PC-9 (cell line): ENCODE data around the gene UNC5C. TPM values are rescaled to one million over a fixed set of nuclear protein-coding genes. Genes with fewer than 3 reads are reported as not detected.

Source experiments
- Bru-seq: library from RNA; stranded (reverse); fragments of 400-500 nt; gene quantifications from one replicate; lab custom pipeline; 2021; lab: Mats Ljungman, UMichigan
- BruChase-seq, 2 experiments: library from RNA; stranded (reverse); fragments of 400-500 nt; gene quantifications; one replicate each; lab custom pipeline; 2021; lab: Mats Ljungman, UMichigan
- BruUV-seq: library from RNA; stranded (reverse); fragments of 400-500 nt; replicated peaks from 2 replicates; lab custom pipeline; 2021; lab: Mats Ljungman, UMichigan
- CTCF ChIA-PET: fragments of 300-600 bp; sonication (Branson Sonifier 250); formaldehyde crosslinking; loops from one replicate; lab custom pipeline; 2022; ENCODE audit warnings: antibody characterized with exemption; lab: Charles Lee
- POLR2A ChIA-PET: fragments of 300-600 bp; sonication (Branson Sonifier 250); formaldehyde crosslinking; loops from one replicate; lab custom pipeline; 2022; ENCODE audit warnings: antibody characterized with exemption; ENCODE audit not compliant: unreplicated experiment; lab: Charles Lee
- DNase-seq, 2 experiments: peaks; one replicate each; pipeline versions ENCODE4 v3.0.0 to v3.0.0-alpha.2; 2015 to 2022; ENCODE audit warnings: mixed read lengths in 1 of 2
- H2AFZ ChIP-seq: fragments of 200-600 bp; sonication (generic); 2 replicates; pipeline ENCODE4 v1.8.1; 2017; ENCODE audit warnings: antibody characterized with exemption
- H3F3A ChIP-seq: fragments of 200-600 bp; sonication (generic); 2 replicates; pipeline ENCODE4 v1.8.1; 2017; ENCODE audit warnings: antibody characterized with exemption, mild to moderate bottlenecking, low read depth; ENCODE audit not compliant: insufficient read depth
- H3K27ac ChIP-seq: fragments of 200-600 bp; sonication (generic); 2 replicates; pipeline ENCODE4 v1.6.1; 2016; ENCODE audit warnings: mixed run types
- H3K27me3 ChIP-seq: fragments of 200-600 bp; sonication (generic); 2 replicates; pipeline ENCODE4 v1.6.1; 2016; ENCODE audit warnings: low read depth, mixed run types; ENCODE audit not compliant: insufficient read depth
- H3K36me3 ChIP-seq: fragments of 200-600 bp; sonication (generic); 2 replicates; pipeline ENCODE4 v1.6.1; 2016; ENCODE audit warnings: low read depth, mixed run types
- H3K4me1 ChIP-seq: fragments of 200-600 bp; sonication (generic); replicated peaks from 2 replicates; pipeline ENCODE4 v1.6.1; 2016; ENCODE audit warnings: mixed run types; ENCODE audit not compliant: insufficient read depth
- H3K4me2 ChIP-seq: fragments of 200-600 bp; sonication (generic); 2 replicates; pipeline ENCODE4 v1.6.1; 2017; ENCODE audit warnings: mixed run types
- H3K4me3 ChIP-seq: fragments of 200-600 bp; sonication (generic); 2 replicates; pipeline ENCODE4 v1.6.1; 2016; ENCODE audit warnings: mixed run types
- H3K79me2 ChIP-seq: fragments of 200-600 bp; sonication (generic); 2 replicates; pipeline ENCODE4 v1.6.1; 2017; ENCODE audit warnings: low read depth, mixed run types
- H3K9me2 ChIP-seq: fragments of 200-600 bp; sonication (generic); 2 replicates; pipeline ENCODE4 v1.8.1; 2017; ENCODE audit warnings: mild to moderate bottlenecking; ENCODE audit not compliant: insufficient read depth
- H3K9me3 ChIP-seq: fragments of 200-600 bp; sonication (generic); 2 replicates; pipeline ENCODE4 v1.8.1; 2016; ENCODE audit warnings: low read depth; ENCODE audit not compliant: insufficient read depth
- H4K20me1 ChIP-seq: fragments of 200-600 bp; sonication (generic); 2 replicates; pipeline ENCODE4 v1.8.1; 2017; ENCODE audit not compliant: insufficient read depth
- EZH2 ChIP-seq: fragments of 200-600 bp; sonication (generic); IDR thresholded peaks from 2 replicates; pipeline ENCODE4 v1.8.0; 2017; ENCODE audit warnings: antibody characterized with exemption, low read depth
- intact Hi-C: fragments of 100-400 bp; cut with micrococcal nuclease; formaldehyde crosslinking; loops from one replicate; pipeline ENCODE4 v1.10.0; 2022; ENCODE audit not compliant: unreplicated experiment
- long read RNA-seq: library from polyadenylated mRNA; stranded (forward); transcript quantifications from one replicate; pipeline ENCODE4 v2.0.0, GENCODE V29; 2022
- total RNA-seq: library from RNA; stranded (reverse); gene quantifications from 2 replicates; pipeline ENCODE4 v1.2.3, GENCODE V29; 2021
- TF ChIP-seq, protein P1 (sequence below): fragments of 200-600 bp; sonication (generic); conservative IDR thresholded peaks from 2 replicates; pipeline ENCODE4 v1.6.1; 2017; ENCODE audit warnings: mixed run types, antibody characterized with exemption, mild to moderate bottlenecking, moderate library complexity

UNC5C gene
- total RNA-seq = not detected in 2 replicates
- percentile 2 among the genes with signal in this experiment for Bru-seq, nascent RNA
- percentile 4 among the genes with signal in this experiment for BruChase-seq, experiment 1, labeled RNA remaining after a 2-hour chase
- BruChase-seq, experiment 2, labeled RNA remaining after a 6-hour chase = percentile 1 among the genes with signal in this experiment
- long read RNA-seq = 0 reads

- H3K9me2 ChIP-seq = no peaks in the 10 kb centered on the region
- H3K4me2 ChIP-seq = peak within 1 kb of the TSS; percentile 73
- CTCF ChIA-PET = no interaction called here
- peak within 1 kb of the TSS; percentile 75 for H2AFZ ChIP-seq
- no peaks in the 10 kb centered on the region for H3F3A ChIP-seq
- intact Hi-C loops = no loop called here
- DNase-seq = peak in 1 of 2 experiments; percentile 6
- H3K27ac ChIP-seq = no peak within 1 kb of the TSS
- no peaks in the 10 kb centered on the region for H3K79me2 ChIP-seq
- peak within 1 kb of the TSS; percentile 47; the same call in 1 of the 2 replicates for H3K4me3 ChIP-seq
- H4K20me1 ChIP-seq = no peaks in the 10 kb centered on the region
- TF ChIP-seq, protein P1, sequence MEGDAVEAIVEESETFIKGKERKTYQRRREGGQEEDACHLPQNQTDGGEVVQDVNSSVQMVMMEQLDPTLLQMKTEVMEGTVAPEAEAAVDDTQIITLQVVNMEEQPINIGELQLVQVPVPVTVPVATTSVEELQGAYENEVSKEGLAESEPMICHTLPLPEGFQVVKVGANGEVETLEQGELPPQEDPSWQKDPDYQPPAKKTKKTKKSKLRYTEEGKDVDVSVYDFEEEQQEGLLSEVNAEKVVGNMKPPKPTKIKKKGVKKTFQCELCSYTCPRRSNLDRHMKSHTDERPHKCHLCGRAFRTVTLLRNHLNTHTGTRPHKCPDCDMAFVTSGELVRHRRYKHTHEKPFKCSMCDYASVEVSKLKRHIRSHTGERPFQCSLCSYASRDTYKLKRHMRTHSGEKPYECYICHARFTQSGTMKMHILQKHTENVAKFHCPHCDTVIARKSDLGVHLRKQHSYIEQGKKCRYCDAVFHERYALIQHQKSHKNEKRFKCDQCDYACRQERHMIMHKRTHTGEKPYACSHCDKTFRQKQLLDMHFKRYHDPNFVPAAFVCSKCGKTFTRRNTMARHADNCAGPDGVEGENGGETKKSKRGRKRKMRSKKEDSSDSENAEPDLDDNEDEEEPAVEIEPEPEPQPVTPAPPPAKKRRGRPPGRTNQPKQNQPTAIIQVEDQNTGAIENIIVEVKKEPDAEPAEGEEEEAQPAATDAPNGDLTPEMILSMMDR = no peak
- TF ChIP-seq EZH2 = no peak
- POLR2A ChIA-PET = no interaction called here
- no peaks in the 10 kb centered on the region for H3K36me3 ChIP-seq
- no peaks in the 10 kb centered on the region for H3K9me3 ChIP-seq
- no peaks in the 10 kb centered on the region for H3K4me1 ChIP-seq
- BruUV-seq = no TSS peak
- no peaks in the 10 kb centered on the region for H3K27me3 ChIP-seq
Observed at GRCh38 chr4:95548738-95549245, at the start of gene UNC5C. Gene UNC5C, minus strand, starts transcription at chr4:95548973.

DNA sequence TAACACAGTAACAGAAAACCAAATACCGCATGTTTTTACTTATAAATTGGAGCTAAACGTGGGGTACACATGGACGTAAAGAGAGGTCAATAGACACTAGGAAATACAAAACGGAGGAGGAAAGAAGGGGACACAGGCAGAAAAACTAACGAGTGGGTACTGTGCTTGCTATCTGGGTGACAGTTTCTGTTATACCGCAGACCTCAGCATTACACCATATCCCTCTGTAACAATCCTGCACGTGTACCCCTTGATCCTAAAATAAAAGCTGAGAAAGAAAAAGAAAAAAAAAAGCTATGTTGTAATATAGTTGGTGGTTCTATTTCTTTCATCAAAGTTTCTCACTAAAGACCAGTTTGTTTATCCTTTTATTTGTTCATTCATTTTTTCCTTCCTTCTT lies 47.9 kb upstream of the UNC5C start:
- POLR2A ChIA-PET = interaction anchor here (0.7 kb wide), 1 partner anchor 1848 kb away, joined by 4 read pairs; no protein-coding TSS in a partner anchor
- no peaks in the 10 kb centered on the region for H3K79me2 ChIP-seq
- H3K36me3 ChIP-seq = no peaks in the 10 kb centered on the region
- H2AFZ ChIP-seq = no peak overlapping the region
- no peak for DNase-seq
- no peak overlapping the region for H3K4me2 ChIP-seq
- no peak overlapping the region for H3K27ac ChIP-seq
- no TSS peak for BruUV-seq
- H3K4me1 ChIP-seq = no peaks in the 10 kb centered on the region
- CTCF ChIA-PET = no interaction called here
- no peaks in the 10 kb centered on the region for H3K9me3 ChIP-seq
- H3F3A ChIP-seq = no peaks in the 10 kb centered on the region
- H3K9me2 ChIP-seq = no peaks in the 10 kb centered on the region
- intact Hi-C loops = loop anchor here (5.0 kb wide), 1 partner anchor 429 kb away; no protein-coding TSS in a partner anchor
- H4K20me1 ChIP-seq = no peaks in the 10 kb centered on the region
- TF ChIP-seq, protein P1 = no peak
- TF ChIP-seq EZH2 = no peak
- no peaks in the 10 kb centered on the region for H3K27me3 ChIP-seq
- no peak overlapping the region for H3K4me3 ChIP-seq

DNA sequence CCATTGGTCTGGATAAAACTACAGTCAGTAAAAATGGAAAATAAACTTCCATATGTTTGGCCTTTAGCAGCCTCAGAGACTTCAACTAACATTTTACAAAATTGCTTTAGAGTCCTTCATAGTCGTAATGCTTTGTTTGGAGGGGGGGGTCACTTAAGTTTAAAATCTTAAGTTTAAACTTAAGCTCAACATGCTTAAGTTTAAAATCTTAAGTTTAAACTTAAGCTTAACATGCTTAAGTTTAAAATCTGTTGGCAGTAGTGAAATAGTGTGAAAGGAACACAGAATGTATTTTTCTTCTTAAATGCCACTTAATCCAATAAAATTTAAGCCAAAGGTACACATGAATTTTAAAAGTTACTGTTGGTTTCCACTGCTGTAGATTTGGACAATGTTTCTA lies 45.9 kb upstream of the UNC5C start:
- POLR2A ChIA-PET = no interaction called here

More for the DNA sequence above, 45.9 kb upstream of the UNC5C start:
- Histone ChIP-seq H3K4me1 (no peaks in the 10 kb centered on the region), H3K4me2 (no peak overlapping the region), H2AFZ (no peak overlapping the region), H3F3A (no peaks in the 10 kb centered on the region), H3K79me2 (no peaks in the 10 kb centered on the region), H3K36me3 (no peaks in the 10 kb centered on the region), H3K27ac (no peak overlapping the region), H3K9me2 (no peaks in the 10 kb centered on the region), H3K9me3 (no peaks in the 10 kb centered on the region), H3K27me3 (no peaks in the 10 kb centered on the region), H4K20me1 (no peaks in the 10 kb centered on the region), H3K4me3 (no peak overlapping the region)
- TF ChIP-seq EZH2 = no peak
- TF ChIP-seq, protein P1 = no peak
- no peak for DNase-seq
- BruUV-seq = no TSS peak
- intact Hi-C loops = loop anchor here (5.0 kb wide), 1 partner anchor 427 kb away; no protein-coding TSS in a partner anchor
- CTCF ChIA-PET = no interaction called here
